ENCODE data around the gene LRRC4C.

- no peak for TF ChIP-seq CTCF (conservative IDR thresholded peaks at IDR 0.05 in 1 of 2, IDR thresholded peaks at IDR 0.05 in 1 of 2; ENCODE audit: extremely low read depth in 1 of 2, insufficient read depth in 1 of 2, low read depth in 1 of 2, low read length in 2 of 2)
- no peak for TF ChIP-seq EZH2 (IDR thresholded peaks at IDR 0.05; ENCODE audit: borderline replicate concordance, low read length)
Measured at GRCh38 chr11:41308286-41308685, 151.2 kb downstream of the LRRC4C start.
